Left ventricle myocardium inferior (tissue), 1 donor: ENCODE results near the gene HOXD8. TPM values are rescaled to one million over a fixed set of nuclear protein-coding genes. Genes with fewer than 3 reads are reported as not detected.

Experiments
- DNase-seq: peaks from one replicate; pipeline ENCODE4 v3.0.0-alpha.2; 2020
- H3K27ac ChIP-seq: fragments of 200-600 bp; replicated peaks from 2 replicates; pipeline ENCODE4 v1.8.0; 2021
- H3K27me3 ChIP-seq: fragments of 200-600 bp; 2 replicates; pipeline ENCODE4 v1.8.0; 2021; ENCODE audit warnings: low read depth
- H3K36me3 ChIP-seq: fragments of 200-600 bp; 2 replicates; pipeline ENCODE4 v1.8.0; 2021
- H3K4me1 ChIP-seq: fragments of 200-600 bp; 2 replicates; pipeline ENCODE4 v1.8.0; 2021
- H3K4me3 ChIP-seq: fragments of 200-600 bp; 2 replicates; pipeline ENCODE4 v1.8.0; 2021; ENCODE audit warnings: mild to moderate bottlenecking, moderate library complexity
- H3K9me3 ChIP-seq: fragments of 200-600 bp; replicated peaks from 2 replicates; pipeline ENCODE4 v1.8.0; 2021
- CTCF ChIP-seq: fragments of 200-600 bp; IDR thresholded peaks from 2 replicates; pipeline ENCODE4 v1.8.0; 2021; ENCODE audit warnings: antibody characterized with exemption, mild to moderate bottlenecking, borderline replicate concordance
- intact Hi-C: fragments of 100-400 bp; cut with micrococcal nuclease; formaldehyde crosslinking; loops from one replicate; pipeline ENCODE4 v1.11.0; 2022
- total RNA-seq: library from RNA; stranded (reverse); fragmentation: NEBNext Ultra II Directional; extraction: Animal tissue kit (Norgen Biotek cat#: 25700); gene quantifications from one replicate; pipeline ENCODE4 v1.2.1, GENCODE V29; 2021
- donor health status: DM: no; HTN: yes; CAD: no; lungs with severe emphysema.

The HOXD8 gene
- total RNA-seq, 1 donor from 2014 or later = 0.14 TPM

DNA sequence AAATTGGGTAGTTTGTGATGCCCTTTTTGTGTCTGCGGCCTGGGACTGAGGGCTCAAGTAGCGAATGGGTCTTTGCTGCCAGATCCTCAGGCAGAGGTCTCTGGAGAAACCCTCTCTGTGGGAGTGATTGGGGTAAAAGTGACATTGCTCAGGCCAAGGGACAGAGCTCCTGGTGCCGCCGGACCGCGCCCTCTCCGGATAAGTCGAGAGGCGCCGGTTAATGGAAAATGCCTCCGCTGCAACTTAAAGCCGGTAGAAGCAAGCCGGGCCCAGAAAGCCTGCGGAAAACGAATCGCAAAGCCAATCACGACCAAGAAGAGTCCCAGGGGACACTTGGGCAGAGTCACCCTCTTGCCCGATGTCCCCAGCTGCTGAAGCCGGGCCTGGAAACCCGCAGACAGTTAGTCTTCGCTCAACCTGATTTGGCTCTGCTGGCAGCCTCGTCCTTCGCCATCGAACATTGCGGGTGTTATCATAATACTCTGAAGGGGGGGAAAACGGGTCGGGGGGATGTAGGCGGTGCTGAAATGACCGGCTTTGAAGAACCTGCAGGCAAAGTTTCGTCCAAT is 30.3 kb upstream of the HOXD8 start:
- H3K27me3 ChIP-seq = peaks cover 100% of the 10 kb centered on the region
- H3K4me1 ChIP-seq = peaks cover 42% of the 10 kb centered on the region
- no peak overlapping the region for H3K4me3 ChIP-seq
- no peaks in the 10 kb centered on the region for H3K36me3 ChIP-seq
- H3K27ac ChIP-seq = no peak overlapping the region
- no peak for DNase-seq
- TF ChIP-seq CTCF = no peak
- no peaks in the 10 kb centered on the region for H3K9me3 ChIP-seq
- intact Hi-C loops = no loop called here

GRCh38 chr2:176099728-176100546 is 29.6 kb upstream of the HOXD8 start, which contains the start of gene HOXD12:
TSS of gene HOXD12 (plus strand) at chr2:176099795. CDS start at chr2:176099802, 7 bp downstream.
- no peak for DNase-seq
- peaks cover 100% of the 10 kb centered on the region for H3K27me3 ChIP-seq
- H3K4me1 ChIP-seq = peaks cover 49% of the 10 kb centered on the region
- no peak within 1 kb of the TSS for H3K27ac ChIP-seq
- TF ChIP-seq CTCF = no peak
- intact Hi-C loops = no loop called here
- no peaks in the 10 kb centered on the region for H3K36me3 ChIP-seq
- H3K4me3 ChIP-seq = no peak within 1 kb of the TSS
- no peaks in the 10 kb centered on the region for H3K9me3 ChIP-seq

DNA sequence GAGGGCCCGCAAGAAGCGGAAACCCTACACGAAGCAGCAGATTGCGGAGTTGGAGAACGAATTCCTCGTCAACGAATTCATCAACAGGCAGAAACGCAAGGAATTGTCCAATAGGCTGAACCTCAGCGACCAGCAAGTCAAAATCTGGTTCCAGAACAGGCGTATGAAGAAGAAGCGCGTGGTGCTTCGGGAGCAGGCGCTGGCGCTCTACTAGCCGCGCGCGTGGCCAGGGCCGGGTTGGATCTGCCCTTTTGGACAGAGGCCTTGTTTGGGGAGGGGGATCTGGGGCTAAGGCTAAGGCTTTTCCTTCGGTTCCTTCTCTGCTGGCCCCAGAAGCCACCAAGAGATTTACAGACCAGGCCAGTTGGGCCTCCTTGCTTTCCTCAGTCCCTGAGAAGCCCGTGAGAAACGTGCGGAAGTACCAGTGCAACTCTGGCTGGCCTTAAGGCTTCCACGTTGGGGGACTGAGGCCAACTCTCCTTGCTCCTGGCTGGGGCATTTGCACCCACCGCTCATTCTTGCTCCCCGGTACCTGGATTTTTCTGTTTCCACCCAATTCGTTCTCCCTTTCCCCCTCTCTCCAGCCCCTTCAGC is 28.9 kb upstream of the HOXD8 start:
- H3K4me1 ChIP-seq = peaks cover 51% of the 10 kb centered on the region
- intact Hi-C loops = no loop called here
- H3K9me3 ChIP-seq = no peaks in the 10 kb centered on the region

GRCh38 chr2:176101216-176101830 is 28.2 kb upstream of the HOXD8 start:
- TF ChIP-seq CTCF = no peak
- DNase-seq = no peak
- H3K27me3 ChIP-seq = peaks cover 100% of the 10 kb centered on the region
- no peak overlapping the region for H3K4me3 ChIP-seq
- peaks cover 51% of the 10 kb centered on the region for H3K4me1 ChIP-seq
- H3K9me3 ChIP-seq = no peaks in the 10 kb centered on the region
- H3K36me3 ChIP-seq = no peaks in the 10 kb centered on the region
- H3K27ac ChIP-seq = no peak overlapping the region
- intact Hi-C loops = no loop called here

More for the DNA sequence above, 28.9 kb upstream of the HOXD8 start:
- Histone ChIP-seq H3K27me3 (peaks cover 100% of the 10 kb centered on the region), H3K4me3 (no peak overlapping the region), H3K36me3 (no peaks in the 10 kb centered on the region), H3K27ac (no peak overlapping the region)
- TF ChIP-seq CTCF = no peak
- no peak for DNase-seq

GRCh38 chr2:176101842-176102241 is 27.7 kb upstream of the HOXD8 start:
- Histone ChIP-seq H3K27ac (no peak overlapping the region), H3K36me3 (no peaks in the 10 kb centered on the region), H3K4me1 (peaks cover 51% of the 10 kb centered on the region), H3K9me3 (no peaks in the 10 kb centered on the region), H3K4me3 (no peak overlapping the region), H3K27me3 (peaks cover 100% of the 10 kb centered on the region)
- TF ChIP-seq CTCF = no peak
- no peak for DNase-seq
- intact Hi-C loops = no loop called here
